A673 (cell line): ENCODE results near the gene SSC5D. TPM values are rescaled to one million over a fixed set of nuclear protein-coding genes. Genes with fewer than 3 reads are reported as not detected.

Source experiments
- BruUV-seq: library from RNA; stranded (reverse); fragments of 400-500 nt; replicated peaks from 2 replicates; lab custom pipeline; 2021; lab: Mats Ljungman, UMichigan
- CTCF ChIA-PET: fragments of 300-600 bp; sonication (Branson Sonifier 250); formaldehyde crosslinking; loops from one replicate; lab custom pipeline; 2022; ENCODE audit warnings: antibody characterized with exemption; lab: Charles Lee
- POLR2A ChIA-PET: fragments of 300-600 bp; sonication (Branson Sonifier 250); formaldehyde crosslinking; loops from one replicate; lab custom pipeline; 2022; ENCODE audit warnings: antibody characterized with exemption; ENCODE audit not compliant: low non-redundant PET; lab: Charles Lee
- DNase-seq: peaks from one replicate; pipeline ENCODE4 v3.0.0-alpha.2; 2015; ENCODE audit warnings: low spot score
- H3K27ac ChIP-seq: fragments of 200-600 bp; sonication (generic); 2 replicates; pipeline ENCODE4 v1.5.1; 2016; ENCODE audit warnings: mixed run types, low read depth, mild to moderate bottlenecking, mixed read lengths, antibody characterized with exemption, low read length; ENCODE audit not compliant: poor library complexity, severe bottlenecking
- H3K27me3 ChIP-seq: fragments of 200-600 bp; sonication (generic); replicated peaks from 2 replicates; pipeline ENCODE4 v1.6.1; 2017; ENCODE audit warnings: mixed run types, low read depth, mild to moderate bottlenecking, mixed read lengths, antibody characterized with exemption, low read length; ENCODE audit not compliant: insufficient read depth, poor library complexity
- H3K36me3 ChIP-seq: fragments of 200-600 bp; sonication (generic); 2 replicates; pipeline ENCODE4 v1.6.1; 2016; ENCODE audit warnings: mixed run types, mild to moderate bottlenecking, mixed read lengths, antibody characterized with exemption, low read length; ENCODE audit not compliant: insufficient read depth, poor library complexity, severe bottlenecking
- H3K4me1 ChIP-seq: fragments of 200-600 bp; sonication (generic); 2 replicates; pipeline ENCODE4 v1.6.1; 2017; ENCODE audit warnings: mixed run types, mild to moderate bottlenecking, mixed read lengths, antibody characterized with exemption, low read length; ENCODE audit not compliant: insufficient read depth, poor library complexity, severe bottlenecking
- H3K4me3 ChIP-seq: fragments of 200-600 bp; sonication (generic); 2 replicates; pipeline ENCODE4 v1.5.1; 2016; ENCODE audit warnings: low read depth, mixed run types, mild to moderate bottlenecking, mixed read lengths, low read length; ENCODE audit not compliant: poor library complexity, severe bottlenecking
- H3K9me3 ChIP-seq: fragments of 200-600 bp; sonication (generic); 2 replicates; pipeline ENCODE4 v1.6.1; 2016; ENCODE audit warnings: mixed run types, low read depth, mild to moderate bottlenecking, mixed read lengths, antibody characterized with exemption, low read length; ENCODE audit not compliant: poor library complexity, severe bottlenecking
- EZH2 ChIP-seq: fragments of 200-600 bp; sonication (generic); IDR thresholded peaks from 2 replicates; pipeline ENCODE4 v1.6.1; 2017; ENCODE audit warnings: borderline replicate concordance, low read depth, mild to moderate bottlenecking, mixed read lengths, antibody characterized with exemption, low read length; ENCODE audit not compliant: poor library complexity, severe bottlenecking
- intact Hi-C: fragments of 100-400 bp; cut with micrococcal nuclease; formaldehyde crosslinking; loops from one replicate; pipeline ENCODE4 v1.10.0; 2022; ENCODE audit not compliant: unreplicated experiment
- total RNA-seq: library from RNA; stranded (reverse); gene quantifications from 2 replicates; pipeline ENCODE4 v1.2.3, GENCODE V29; 2021
- TF ChIP-seq, protein P1 (sequence below): fragments of 300-800, 200-600 bp; sonication (generic); conservative IDR thresholded peaks from 2 replicates; pipeline ENCODE4 v1.5.1; 2017; ENCODE audit warnings: low read depth, mild to moderate bottlenecking, antibody characterized with exemption, low read length, moderate library complexity, mixed read lengths

SSC5D gene
- total RNA-seq, 1 experiment from 2014 or later: 1.4 TPM

DNA sequence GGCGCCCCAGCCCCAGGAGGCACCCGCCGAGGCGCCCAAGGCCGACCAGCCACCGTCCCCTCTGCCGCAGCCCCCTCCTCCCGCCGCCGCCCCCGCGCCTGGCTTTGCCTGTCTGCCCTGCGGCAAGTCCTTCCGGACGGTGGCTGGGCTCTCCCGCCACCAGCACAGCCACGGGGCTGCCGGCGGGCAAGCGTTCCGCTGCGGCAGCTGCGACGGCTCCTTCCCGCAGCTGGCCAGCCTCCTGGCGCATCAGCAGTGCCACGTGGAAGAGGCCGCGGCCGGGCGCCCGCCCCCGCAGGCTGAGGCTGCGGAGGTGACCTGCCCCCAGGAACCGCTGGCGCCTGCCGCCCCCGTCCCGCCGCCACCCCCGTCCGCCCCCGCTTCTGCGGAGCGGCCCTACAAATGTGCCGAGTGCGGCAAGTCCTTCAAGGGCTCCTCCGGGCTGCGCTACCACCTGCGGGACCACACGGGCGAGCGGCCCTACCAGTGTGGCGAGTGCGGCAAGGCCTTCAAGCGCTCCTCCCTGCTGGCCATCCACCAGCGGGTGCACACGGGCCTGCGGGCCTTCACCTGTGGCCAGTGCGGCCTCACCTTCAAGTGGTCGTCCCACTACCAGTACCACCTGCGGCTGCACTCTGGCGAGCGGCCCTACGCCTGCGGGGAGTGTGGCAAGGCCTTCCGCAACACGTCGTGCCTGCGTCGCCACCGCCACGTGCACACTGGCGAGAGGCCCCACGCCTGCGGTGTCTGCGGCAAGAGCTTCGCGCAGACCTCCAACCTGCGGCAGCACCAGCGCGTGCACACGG lies 5.9 kb upstream of the SSC5D start:
- POLR2A ChIA-PET: no interaction called here
- no peaks in the 10 kb centered on the region for H3K9me3 ChIP-seq
- H3K27me3 ChIP-seq: no peaks in the 10 kb centered on the region
- H3K4me1 ChIP-seq: peaks cover 31% of the 10 kb centered on the region
- no peak overlapping the region for H3K27ac ChIP-seq
- no peaks in the 10 kb centered on the region for H3K36me3 ChIP-seq
- no peak overlapping the region for H3K4me3 ChIP-seq
- intact Hi-C loops: no loop called here
- CTCF ChIA-PET: no interaction called here
- TF ChIP-seq, protein P1, sequence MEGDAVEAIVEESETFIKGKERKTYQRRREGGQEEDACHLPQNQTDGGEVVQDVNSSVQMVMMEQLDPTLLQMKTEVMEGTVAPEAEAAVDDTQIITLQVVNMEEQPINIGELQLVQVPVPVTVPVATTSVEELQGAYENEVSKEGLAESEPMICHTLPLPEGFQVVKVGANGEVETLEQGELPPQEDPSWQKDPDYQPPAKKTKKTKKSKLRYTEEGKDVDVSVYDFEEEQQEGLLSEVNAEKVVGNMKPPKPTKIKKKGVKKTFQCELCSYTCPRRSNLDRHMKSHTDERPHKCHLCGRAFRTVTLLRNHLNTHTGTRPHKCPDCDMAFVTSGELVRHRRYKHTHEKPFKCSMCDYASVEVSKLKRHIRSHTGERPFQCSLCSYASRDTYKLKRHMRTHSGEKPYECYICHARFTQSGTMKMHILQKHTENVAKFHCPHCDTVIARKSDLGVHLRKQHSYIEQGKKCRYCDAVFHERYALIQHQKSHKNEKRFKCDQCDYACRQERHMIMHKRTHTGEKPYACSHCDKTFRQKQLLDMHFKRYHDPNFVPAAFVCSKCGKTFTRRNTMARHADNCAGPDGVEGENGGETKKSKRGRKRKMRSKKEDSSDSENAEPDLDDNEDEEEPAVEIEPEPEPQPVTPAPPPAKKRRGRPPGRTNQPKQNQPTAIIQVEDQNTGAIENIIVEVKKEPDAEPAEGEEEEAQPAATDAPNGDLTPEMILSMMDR: no peak
- TF ChIP-seq EZH2: no peak
- BruUV-seq: no TSS peak
- no peak for DNase-seq

DNA sequence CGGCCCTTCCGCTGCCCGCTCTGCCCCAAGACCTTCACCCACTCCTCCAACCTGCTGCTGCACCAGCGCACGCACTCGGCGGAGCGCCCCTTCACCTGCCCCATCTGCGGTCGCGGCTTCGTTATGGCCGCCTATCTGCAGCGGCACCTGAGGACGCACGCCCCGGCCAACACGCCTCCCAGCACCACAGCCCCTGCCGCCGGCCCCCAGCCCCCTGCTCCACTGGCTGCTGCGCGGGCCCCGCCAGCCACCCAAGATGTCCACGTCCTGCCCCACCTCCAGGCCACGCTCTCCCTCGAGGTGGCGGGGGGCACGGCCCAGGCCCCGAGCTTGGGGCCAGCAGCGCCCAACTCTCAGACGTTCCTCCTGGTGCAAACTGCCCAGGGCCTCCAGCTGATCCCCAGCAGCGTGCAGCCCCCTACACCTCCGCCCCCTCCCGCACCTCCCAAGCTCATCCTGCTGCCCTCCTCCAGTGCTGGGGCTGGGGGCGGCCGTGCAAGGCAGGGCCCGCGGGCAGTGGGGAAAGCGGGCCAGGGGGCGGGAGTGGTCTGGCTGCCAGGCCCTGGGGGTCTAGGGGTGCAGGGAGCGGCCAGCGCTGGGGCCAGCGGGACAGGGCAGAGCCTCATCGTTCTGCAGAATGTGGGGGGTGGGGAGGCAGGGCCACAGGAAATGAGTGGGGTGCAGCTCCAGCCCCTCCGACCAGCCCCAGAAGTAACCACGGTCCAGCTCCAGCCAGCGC lies 5.1 kb upstream of the SSC5D start:
- no peak overlapping the region for H3K4me3 ChIP-seq
- ChIA-PET POLR2A (interaction anchor here (0.5 kb wide), 2 partner anchors 29 to 400 kb away, joined by 3 read pairs; no protein-coding TSS in a partner anchor), CTCF (interaction anchor here (0.6 kb wide), 1 partner anchor 21 kb away, joined by 3 read pairs; no protein-coding TSS in a partner anchor)
- no peak for TF ChIP-seq EZH2
- TF ChIP-seq, protein P1: no peak
- BruUV-seq: no TSS peak
- no peaks in the 10 kb centered on the region for H3K36me3 ChIP-seq
- H3K27me3 ChIP-seq: no peaks in the 10 kb centered on the region
- DNase-seq: no peak
- intact Hi-C loops: no loop called here
- H3K27ac ChIP-seq: no peak overlapping the region
- peaks cover 32% of the 10 kb centered on the region for H3K4me1 ChIP-seq
- H3K9me3 ChIP-seq: no peaks in the 10 kb centered on the region

DNA sequence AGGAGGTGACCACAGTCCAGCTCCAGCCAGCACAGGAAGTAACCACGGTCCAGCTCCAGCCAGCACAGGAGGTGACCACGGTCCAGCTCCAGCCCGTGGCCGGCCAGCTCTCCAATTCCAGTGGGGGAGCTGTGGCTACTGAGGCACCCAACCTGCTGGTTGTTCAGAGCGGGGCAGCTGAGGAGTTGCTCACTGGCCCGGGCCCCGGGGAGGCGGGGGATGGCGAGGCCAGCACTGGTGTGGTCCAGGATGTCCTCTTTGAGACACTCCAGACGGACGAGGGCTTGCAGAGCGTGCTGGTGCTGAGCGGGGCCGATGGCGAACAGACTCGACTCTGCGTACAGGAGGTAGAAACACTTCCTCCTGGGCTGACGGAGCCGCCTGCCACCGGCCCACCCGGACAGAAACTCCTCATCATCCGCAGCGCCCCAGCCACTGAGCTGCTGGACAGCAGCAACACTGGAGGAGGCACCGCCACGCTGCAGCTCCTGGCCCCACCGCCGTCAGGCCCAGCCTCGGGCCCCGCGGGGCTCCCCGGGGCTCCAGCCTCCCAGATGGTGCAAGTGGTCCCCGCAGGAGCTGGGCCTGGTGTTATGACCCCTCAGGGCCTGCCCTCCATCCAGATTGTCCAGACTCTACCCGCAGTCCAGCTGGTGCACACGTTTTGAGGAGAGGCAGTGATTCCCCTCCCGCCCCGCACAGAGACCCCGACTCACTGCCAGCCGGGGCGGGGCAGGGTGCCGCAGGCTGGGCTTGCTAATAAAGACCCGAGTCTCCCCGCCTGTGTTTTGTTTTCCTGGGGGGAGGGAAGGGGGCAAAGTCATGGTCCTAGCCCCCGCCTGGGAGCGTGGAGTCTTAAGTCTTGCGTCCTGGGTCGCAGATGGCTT lies 4.3 kb upstream of the SSC5D start:
- ChIA-PET POLR2A (interaction anchor here (0.5 kb wide), 2 partner anchors 28 to 401 kb away, joined by 3 read pairs; no protein-coding TSS in a partner anchor), CTCF (interaction anchor here (0.6 kb wide), 1 partner anchor 20 kb away, joined by 3 read pairs; no protein-coding TSS in a partner anchor)
- no peaks in the 10 kb centered on the region for H3K9me3 ChIP-seq
- DNase-seq: no peak
- no peaks in the 10 kb centered on the region for H3K36me3 ChIP-seq
- TF ChIP-seq EZH2: no peak
- TF ChIP-seq, protein P1: no peak
- peaks cover 32% of the 10 kb centered on the region for H3K4me1 ChIP-seq
- H3K27me3 ChIP-seq: no peaks in the 10 kb centered on the region
- BruUV-seq: no TSS peak
- H3K4me3 ChIP-seq: peak overlapping the region; percentile 90
- no peak overlapping the region for H3K27ac ChIP-seq
- intact Hi-C loops: no loop called here
